Body of pancreas (tissue), 4 donors: Measurements from ENCODE around the gene CLIP1.

Experiments used
- POLR2A ChIP-seq, 3 donors: fragments of 450-650 bp; IDR thresholded peaks; one replicate each; pipeline ENCODE4 v1.6.1; 2016; ENCODE audit warnings: antibody characterized with exemption in 3 of 3, mild to moderate bottlenecking in 2 of 3
- TF ChIP-seq, protein P1 (sequence below), 7 experiments: fragments of 450-650 bp in 4 of 7; fragments of 200-600 bp in 3 of 7; sonication (generic) in 3 of 7; IDR thresholded peaks; one replicate each; pipeline ENCODE4 v1.5.1; 2016 to 2019; ENCODE audit warnings: antibody characterized with exemption in 7 of 7

DNA sequence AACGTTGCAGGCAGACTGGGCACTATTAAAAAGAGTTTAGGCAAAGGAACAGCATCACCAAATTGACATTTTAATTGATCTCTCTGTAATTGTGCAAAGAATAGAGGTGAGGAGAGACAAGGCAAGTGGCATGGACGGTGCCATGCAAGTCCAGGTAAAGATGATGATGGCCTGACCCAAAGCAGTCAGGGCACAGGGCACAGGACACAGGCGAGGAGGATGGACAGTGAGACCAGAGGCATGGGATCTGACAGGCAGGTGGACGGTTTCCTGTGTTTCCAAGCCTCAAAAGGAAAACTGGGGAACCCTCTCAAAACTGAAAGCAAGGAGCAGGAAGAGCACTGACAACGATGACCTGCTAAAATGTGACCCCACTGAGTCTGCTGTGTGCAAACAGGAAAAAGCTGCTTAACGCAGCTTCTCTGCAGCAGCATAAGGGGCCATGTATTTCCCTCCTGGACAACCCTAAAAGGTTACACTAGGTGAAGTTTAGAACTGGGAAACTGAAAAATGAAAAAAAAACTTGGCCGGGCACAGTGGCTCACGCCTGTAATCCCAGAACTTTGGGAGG lies 50.9 kb downstream of the CLIP1 start:
- TF ChIP-seq, protein P1, sequence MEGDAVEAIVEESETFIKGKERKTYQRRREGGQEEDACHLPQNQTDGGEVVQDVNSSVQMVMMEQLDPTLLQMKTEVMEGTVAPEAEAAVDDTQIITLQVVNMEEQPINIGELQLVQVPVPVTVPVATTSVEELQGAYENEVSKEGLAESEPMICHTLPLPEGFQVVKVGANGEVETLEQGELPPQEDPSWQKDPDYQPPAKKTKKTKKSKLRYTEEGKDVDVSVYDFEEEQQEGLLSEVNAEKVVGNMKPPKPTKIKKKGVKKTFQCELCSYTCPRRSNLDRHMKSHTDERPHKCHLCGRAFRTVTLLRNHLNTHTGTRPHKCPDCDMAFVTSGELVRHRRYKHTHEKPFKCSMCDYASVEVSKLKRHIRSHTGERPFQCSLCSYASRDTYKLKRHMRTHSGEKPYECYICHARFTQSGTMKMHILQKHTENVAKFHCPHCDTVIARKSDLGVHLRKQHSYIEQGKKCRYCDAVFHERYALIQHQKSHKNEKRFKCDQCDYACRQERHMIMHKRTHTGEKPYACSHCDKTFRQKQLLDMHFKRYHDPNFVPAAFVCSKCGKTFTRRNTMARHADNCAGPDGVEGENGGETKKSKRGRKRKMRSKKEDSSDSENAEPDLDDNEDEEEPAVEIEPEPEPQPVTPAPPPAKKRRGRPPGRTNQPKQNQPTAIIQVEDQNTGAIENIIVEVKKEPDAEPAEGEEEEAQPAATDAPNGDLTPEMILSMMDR (IDR thresholded peaks at IDR 0.05), result no peak
- no peak for TF ChIP-seq POLR2A (IDR thresholded peaks at IDR 0.05)
